ENCODE data around the gene LCE6A.

The LCE6A gene

DNA sequence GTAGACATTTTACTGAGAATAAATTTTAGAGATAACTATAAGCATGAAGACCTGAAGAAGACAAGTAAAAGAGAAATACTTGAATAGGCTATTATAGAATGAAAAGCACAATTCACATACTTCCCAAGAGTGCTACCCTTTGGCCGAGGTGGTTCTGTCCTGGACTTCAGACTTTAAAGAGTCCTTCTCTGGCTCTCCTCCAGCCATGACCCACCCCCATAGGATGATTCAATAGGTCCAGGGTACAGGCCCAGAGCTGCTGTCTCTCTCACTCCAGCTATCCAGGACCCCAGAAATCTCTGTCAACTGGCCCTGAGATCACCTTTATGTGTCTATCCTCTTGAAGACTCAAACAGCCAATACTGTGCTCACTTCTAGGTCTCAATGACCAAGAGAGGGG lies 34.2 kb downstream of the LCE6A start:
- DNase-seq, result no peak

DNA sequence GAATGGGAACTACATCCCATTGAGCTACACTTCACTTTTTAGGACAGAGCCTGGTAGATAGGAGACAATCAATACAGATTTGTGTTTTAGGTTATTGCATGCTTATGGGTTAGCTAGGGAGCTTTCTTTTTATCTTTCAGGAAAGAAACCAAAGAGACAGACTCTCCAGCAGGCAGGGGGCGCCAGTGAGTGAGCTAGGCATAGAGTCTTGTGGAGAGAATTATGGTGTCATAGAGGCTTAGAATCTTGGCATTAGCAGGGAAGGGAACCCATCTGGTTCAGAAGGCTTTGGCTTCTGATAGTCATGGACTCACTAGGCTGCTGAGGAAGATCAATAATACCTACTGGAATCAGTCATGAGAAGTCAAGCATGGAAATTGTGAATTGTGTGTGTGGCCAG lies 35.4 kb downstream of the LCE6A start, which contains the start of gene SMCP:
SMCP (plus strand) TSS at position 281 of the 400 bp plus-strand sequence. CDS start 6,101 bp downstream, outside the sequence.
- no peak for DNase-seq

DNA sequence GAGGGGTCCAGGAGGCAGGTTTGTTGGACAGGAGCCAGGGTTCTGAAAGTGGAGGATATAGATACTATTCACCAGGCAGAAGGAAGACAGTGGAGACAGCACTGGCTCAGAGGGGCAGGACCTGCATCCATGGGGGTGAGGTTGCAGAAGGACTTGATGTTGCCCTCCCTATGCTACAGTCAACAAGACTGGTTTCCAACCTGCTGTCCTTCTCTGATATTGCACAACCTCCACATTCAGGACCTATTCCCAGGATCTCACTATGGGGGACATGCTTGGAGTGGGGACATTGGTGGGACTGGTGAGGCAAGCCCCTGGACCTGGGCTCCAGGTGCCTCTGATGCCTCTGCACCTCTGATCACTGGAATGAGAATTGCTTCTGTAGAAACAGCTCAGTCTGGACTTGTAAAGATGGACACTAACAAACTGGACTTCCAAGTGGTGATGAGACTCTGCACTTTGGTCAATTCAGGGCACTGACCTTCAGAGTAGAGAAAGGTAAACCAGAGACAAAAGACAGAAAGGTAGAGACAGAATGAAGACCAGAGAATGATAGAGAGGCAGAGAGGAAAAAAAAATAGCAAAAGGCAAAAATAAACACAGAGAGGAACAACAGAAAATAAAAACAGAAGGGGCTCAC lies 37.0 kb downstream of the LCE6A start:
- no peak for DNase-seq

DNA sequence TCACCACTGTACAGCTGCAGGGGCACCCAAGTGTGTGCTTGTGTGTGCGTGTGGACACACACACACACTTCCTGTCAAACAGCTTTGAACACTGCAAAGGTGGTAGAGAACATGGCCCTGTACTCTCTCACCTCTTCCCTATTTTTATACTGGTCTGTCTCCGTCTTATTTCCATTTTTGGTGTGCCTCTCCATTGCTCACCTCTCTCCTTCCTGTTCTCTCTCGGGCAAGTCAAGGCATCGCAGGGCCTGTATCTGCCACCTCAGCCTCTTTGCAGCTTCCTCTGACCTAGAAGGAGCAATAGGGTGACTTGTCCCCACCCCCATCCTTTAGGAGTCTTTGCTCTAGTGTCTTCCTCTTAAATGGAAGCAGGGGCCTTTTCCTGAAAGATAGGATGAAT lies 37.7 kb downstream of the LCE6A start:
- no peak for DNase-seq

DNA sequence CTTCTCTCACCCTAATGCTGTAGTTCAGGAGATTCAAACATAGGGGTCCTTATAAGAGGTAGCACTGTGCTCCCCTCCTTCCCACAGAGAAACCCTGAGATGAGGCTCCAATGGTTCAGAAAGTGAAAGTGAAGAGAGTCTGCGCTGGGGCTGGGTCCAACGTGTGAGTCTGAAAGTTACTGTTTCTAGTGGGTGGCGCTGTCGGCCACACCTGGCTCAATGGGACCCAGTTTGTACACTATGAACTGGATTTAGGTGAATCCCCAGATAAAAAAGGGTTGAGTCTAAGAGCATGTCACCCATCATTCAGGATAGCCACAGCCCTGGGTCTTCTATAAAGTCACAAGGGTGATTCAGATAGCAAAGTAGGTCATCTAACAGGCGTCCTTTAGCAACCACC lies 38.3 kb downstream of the LCE6A start:
- no peak for DNase-seq

DNA sequence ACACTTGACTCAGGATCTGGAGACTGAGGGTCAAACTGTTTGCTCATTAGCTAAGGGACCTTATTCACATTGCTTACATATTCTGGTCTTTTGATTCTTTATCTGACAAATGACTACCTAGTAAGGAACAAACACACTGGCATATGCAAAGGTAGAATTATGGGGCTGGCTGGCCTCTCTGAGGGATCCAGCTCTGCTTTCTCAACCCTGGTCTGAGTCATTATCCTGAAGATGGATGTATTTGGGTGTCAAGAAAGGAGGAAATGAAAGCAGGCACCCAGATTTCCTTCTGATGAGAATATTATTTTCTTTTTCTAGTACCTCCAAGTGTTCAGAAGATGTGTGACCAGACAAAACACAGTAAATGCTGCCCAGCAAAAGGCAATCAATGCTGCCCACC lies 41.4 kb downstream of the LCE6A start:
- no peak for DNase-seq

DNA sequence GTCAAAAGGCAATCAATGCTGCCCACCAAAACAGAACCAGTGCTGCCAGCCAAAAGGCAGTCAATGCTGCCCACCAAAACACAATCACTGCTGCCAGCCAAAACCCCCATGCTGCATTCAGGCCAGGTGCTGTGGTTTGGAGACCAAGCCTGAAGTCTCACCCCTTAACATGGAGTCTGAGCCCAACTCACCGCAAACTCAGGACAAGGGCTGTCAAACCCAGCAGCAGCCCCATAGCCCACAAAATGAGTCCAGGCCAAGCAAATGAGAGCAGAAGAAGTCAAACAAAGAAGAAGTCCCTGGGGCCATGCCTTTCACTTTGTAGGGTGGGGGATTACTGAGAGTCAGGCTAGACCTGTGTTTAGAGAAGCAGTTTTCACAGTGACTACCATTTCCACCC lies 41.9 kb downstream of the LCE6A start:
- no peak for DNase-seq

DNA sequence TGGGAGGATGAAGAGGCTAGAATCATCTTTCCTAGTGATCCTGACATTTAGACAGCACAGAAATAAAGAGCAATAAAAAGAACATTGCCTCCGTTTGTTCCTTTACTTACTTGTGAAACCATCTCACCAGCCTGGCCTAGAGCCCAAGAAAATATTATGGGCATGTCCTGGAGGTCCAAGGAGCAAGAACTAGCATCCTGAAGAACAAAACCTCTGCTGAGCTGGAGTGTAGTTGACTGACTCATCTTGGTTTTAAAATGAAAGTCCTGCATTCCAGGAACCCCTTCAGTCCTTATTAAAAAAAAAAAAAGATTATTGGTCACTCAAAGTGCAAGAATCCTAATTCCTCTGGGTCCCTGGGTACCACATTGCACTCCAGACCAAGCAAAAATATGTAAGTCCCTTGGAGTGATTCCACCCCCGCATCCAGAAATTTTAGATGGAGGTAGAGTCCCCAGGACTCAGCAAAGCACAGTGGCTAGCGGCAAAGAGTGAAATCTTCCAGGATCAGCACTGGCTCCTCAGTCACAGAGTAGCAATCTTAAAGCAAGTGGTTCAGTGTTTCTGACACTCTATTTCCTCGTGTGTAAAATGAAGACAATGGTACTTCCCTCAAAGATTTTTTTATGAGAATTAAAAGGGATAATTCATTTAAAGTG lies 42.4 kb downstream of the LCE6A start:
- no peak for DNase-seq

DNA sequence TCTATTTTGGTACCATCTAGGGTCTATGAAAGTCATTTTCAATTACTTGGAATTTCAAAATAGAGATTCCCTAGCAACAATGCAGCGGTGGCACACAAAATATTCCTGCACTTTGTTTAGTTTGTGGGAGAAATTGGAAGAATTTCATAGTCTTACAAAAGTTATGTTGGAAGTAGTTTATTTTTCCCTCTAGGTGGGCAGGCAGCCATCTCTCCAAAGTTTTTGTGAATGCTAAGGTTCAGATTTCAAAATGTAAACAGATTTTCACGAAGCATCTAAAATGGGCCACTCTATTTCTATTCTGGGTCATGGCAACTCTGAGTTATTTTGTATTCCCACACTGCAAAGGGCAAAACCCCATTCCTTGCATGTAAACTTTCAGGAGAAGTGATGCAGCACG lies 43.4 kb downstream of the LCE6A start:
- DNase-seq, result no peak

DNA sequence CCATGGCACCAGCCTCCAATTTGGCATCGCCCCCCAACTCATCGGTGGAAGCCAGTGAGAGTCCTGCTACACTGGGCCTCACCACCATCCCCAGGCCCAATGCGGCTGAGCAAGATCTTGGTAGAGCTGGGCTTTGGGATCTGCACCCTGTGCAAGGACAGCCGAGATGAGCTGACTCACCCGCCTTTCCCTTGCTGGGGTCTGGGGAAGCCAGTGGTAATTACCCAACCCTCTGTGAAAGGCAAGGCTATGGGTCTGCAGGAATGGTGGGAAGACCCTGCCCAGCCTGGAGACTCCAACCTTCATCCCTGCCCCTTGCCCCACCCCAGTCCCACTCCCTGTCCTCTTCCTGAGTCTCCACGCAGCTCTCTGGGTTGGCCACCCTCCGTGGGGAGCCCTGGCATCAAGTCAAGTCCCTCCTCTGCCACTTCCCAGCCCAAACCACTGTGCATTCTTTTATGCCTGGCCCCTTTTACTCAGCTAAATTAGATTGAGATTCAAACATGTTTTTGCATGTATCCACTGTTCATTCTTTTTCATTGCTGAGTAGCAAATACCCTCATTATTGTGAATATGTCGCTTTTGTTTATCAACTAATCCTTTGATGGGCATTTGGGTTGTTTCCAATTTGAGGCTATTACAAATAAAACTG lies 44.2 kb downstream of the LCE6A start:
- DNase-seq, result no peak

DNA sequence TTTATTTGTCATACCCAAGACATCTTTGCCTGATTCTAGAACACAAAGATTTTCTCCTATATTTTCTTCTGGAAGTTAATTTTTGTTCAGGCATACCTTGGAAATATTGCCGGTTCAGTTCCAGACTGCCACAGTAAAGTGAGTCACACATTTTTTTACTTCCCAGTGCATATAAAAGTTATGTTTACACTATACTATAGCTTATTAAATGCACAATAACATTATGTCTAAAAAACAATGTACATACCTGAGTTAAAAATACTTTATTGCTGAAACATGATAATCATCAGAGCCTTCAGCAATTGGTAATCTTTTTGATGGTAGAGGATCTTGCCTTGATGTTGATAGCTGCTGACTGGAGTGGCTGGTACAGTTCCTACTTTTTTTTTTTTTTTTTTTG lies 45.5 kb downstream of the LCE6A start:
- no peak for DNase-seq

Measured in C1 segment of cervical spinal cord (tissue), 14 donors.